ENCODE measurements around the gene CFAP99.
A peak's percentile ranks its signal among the peaks of the same experiment; 100 is the strongest.
"Not testable (repeated sequence)": the region's sequence is repeated elsewhere in the genome, so short reads cannot be mapped to it uniquely, and the experiment has no call there.

The CFAP99 gene

GRCh38 chr4:2418650-2419571, at the start of gene CFAP99:
CFAP99 (plus strand) TSS chr4:2418955.
- DNase-seq, result peak; percentile 51

GRCh38 chr4:2370597-2371320, 48.0 kb upstream of the CFAP99 start:
- no peak for DNase-seq

GRCh38 chr4:2371765-2372487, 46.8 kb upstream of the CFAP99 start:
- no peak for DNase-seq

- DNase-seq, result no peak
Measured at GRCh38 chr4:2372488-2373030, 46.2 kb upstream of the CFAP99 start.

GRCh38 chr4:2373532-2373931, 45.2 kb upstream of the CFAP99 start:
- DNase-seq, result no peak

GRCh38 chr4:2375427-2375826, 43.3 kb upstream of the CFAP99 start:
- DNase-seq, result no peak

GRCh38 chr4:2377241-2377640, 41.5 kb upstream of the CFAP99 start:
- no peak for DNase-seq

GRCh38 chr4:2378401-2378800, 40.4 kb upstream of the CFAP99 start:
- DNase-seq, result no peak

- no peak for DNase-seq
Measured at GRCh38 chr4:2378898-2379297, 39.9 kb upstream of the CFAP99 start.

GRCh38 chr4:2380589-2380988, 38.2 kb upstream of the CFAP99 start:
- not testable (repeated sequence) for DNase-seq

- DNase-seq, result not testable (repeated sequence)
Measured at GRCh38 chr4:2382769-2383202, 36.0 kb upstream of the CFAP99 start.

GRCh38 chr4:2383220-2383631, 35.5 kb upstream of the CFAP99 start:
- DNase-seq, result not testable (repeated sequence)

- DNase-seq, result no peak
Measured at GRCh38 chr4:2383760-2384159, 35.0 kb upstream of the CFAP99 start.

GRCh38 chr4:2384245-2384644, 34.5 kb upstream of the CFAP99 start:
- DNase-seq, result no peak

GRCh38 chr4:2385516-2385915, 33.2 kb upstream of the CFAP99 start:
- no peak for DNase-seq

- DNase-seq, result no peak
Measured at GRCh38 chr4:2386717-2387116, 32.0 kb upstream of the CFAP99 start.

- no peak for DNase-seq
Measured at GRCh38 chr4:2387218-2387617, 31.5 kb upstream of the CFAP99 start.

- no peak for DNase-seq
Measured at GRCh38 chr4:2387829-2388228, 30.9 kb upstream of the CFAP99 start.

- no peak for DNase-seq
Measured at GRCh38 chr4:2388429-2389182, 30.1 kb upstream of the CFAP99 start.

GRCh38 chr4:2389691-2390090, 29.1 kb upstream of the CFAP99 start:
- no peak for DNase-seq

- DNase-seq, result no peak
Measured at GRCh38 chr4:2390146-2390545, 28.6 kb upstream of the CFAP99 start.

- DNase-seq, result no peak
Measured at GRCh38 chr4:2390784-2391421, 27.9 kb upstream of the CFAP99 start.

Measured in SIG-M5 (cell line).